HL-60 (cell line): ENCODE data around the gene JPT2.

ENCODE experiments used
- GABPA ChIP-seq: IDR thresholded peaks from 2 replicates; pipeline ENCODE4 v1.6.1; 2012; ENCODE audit warnings: low read depth
- TF ChIP-seq, protein P1 (sequence below): IDR thresholded peaks from one replicate; pipeline ENCODE4 v1.5.1; 2011; ENCODE audit warnings: low read length, control low read depth, inconsistent platforms; ENCODE audit not compliant: insufficient read depth

DNA sequence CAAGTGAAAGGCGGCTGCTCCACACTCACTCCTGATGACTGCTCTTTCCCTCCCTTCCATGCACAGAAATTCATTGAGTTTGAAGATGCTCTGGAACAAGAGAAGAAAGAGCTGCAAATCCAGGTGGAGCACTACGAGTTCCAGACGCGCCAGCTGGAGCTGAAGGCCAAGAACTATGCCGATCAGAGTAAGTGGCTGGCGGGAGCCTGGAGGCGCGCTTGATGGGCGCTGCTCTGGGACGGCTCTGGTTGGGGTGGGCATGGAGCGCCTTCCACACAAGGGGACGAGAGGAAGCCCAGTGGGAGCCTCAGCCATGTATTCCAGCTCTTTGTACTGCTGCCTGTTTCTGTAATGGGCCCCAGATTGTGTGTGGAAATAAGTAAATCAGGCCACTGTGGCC lies 46.4 kb downstream of the JPT2 start:
- no peak for TF ChIP-seq GABPA
- TF ChIP-seq, protein P1, sequence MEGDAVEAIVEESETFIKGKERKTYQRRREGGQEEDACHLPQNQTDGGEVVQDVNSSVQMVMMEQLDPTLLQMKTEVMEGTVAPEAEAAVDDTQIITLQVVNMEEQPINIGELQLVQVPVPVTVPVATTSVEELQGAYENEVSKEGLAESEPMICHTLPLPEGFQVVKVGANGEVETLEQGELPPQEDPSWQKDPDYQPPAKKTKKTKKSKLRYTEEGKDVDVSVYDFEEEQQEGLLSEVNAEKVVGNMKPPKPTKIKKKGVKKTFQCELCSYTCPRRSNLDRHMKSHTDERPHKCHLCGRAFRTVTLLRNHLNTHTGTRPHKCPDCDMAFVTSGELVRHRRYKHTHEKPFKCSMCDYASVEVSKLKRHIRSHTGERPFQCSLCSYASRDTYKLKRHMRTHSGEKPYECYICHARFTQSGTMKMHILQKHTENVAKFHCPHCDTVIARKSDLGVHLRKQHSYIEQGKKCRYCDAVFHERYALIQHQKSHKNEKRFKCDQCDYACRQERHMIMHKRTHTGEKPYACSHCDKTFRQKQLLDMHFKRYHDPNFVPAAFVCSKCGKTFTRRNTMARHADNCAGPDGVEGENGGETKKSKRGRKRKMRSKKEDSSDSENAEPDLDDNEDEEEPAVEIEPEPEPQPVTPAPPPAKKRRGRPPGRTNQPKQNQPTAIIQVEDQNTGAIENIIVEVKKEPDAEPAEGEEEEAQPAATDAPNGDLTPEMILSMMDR: no peak
